ENCODE measurements around the gene PVR. TPM values are rescaled to one million over a fixed set of nuclear protein-coding genes. Genes with fewer than 3 reads are reported as not detected.

PVR gene
- total RNA-seq, 1 donor, result 156 TPM

- no peak for DNase-seq (ENCODE audit: low read depth)
- no peak overlapping the region for H3K4me3 ChIP-seq (ENCODE audit: low read depth, low read length)
- TF ChIP-seq, protein P1, sequence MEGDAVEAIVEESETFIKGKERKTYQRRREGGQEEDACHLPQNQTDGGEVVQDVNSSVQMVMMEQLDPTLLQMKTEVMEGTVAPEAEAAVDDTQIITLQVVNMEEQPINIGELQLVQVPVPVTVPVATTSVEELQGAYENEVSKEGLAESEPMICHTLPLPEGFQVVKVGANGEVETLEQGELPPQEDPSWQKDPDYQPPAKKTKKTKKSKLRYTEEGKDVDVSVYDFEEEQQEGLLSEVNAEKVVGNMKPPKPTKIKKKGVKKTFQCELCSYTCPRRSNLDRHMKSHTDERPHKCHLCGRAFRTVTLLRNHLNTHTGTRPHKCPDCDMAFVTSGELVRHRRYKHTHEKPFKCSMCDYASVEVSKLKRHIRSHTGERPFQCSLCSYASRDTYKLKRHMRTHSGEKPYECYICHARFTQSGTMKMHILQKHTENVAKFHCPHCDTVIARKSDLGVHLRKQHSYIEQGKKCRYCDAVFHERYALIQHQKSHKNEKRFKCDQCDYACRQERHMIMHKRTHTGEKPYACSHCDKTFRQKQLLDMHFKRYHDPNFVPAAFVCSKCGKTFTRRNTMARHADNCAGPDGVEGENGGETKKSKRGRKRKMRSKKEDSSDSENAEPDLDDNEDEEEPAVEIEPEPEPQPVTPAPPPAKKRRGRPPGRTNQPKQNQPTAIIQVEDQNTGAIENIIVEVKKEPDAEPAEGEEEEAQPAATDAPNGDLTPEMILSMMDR (IDR thresholded peaks at IDR 0.05; ENCODE audit: insufficient read depth, low read depth, low read length), result no peak
Measured at GRCh38 chr19:44686896-44687295, 43.2 kb downstream of the PVR start.

GRCh38 chr19:44687888-44688287 is 44.2 kb downstream of the PVR start:
- H3K4me3 ChIP-seq (ENCODE audit: low read depth, low read length), result no peak overlapping the region

GRCh38 chr19:44689290-44690130 is 45.8 kb downstream of the PVR start:
- TF ChIP-seq, protein P1 (IDR thresholded peaks at IDR 0.05; ENCODE audit: insufficient read depth, low read depth, low read length), result peak; percentile 91
- DNase-seq (ENCODE audit: low read depth), result peak; percentile 75

More at GRCh38 chr19:44687888-44688287, 44.2 kb downstream of the PVR start:
- TF ChIP-seq, protein P1 (IDR thresholded peaks at IDR 0.05; ENCODE audit: insufficient read depth, low read depth, low read length), result no peak
- DNase-seq (ENCODE audit: low read depth), result no peak

DNA sequence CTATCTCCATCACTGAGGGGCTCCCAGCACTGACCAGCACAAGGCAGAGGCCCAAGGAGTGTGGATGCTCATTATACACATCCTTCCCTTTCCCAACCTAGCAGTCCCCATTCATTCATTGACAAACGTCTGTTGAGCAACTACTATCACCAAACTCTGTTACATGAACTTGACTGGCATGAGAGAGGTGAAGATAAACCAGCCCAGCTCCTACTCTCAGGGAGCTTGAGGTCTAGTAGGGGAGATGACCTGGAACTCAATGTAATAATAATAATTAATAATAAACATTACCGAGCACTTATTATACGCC is 46.4 kb downstream of the PVR start:
- TF ChIP-seq, protein P1 (IDR thresholded peaks at IDR 0.05; ENCODE audit: insufficient read depth, low read depth, low read length), result no peak
- no peak overlapping the region for H3K4me3 ChIP-seq (ENCODE audit: low read depth, low read length)
- no peak for DNase-seq (ENCODE audit: low read depth)

More at GRCh38 chr19:44689290-44690130, 45.8 kb downstream of the PVR start:
- no peak overlapping the region for H3K4me3 ChIP-seq (ENCODE audit: low read depth, low read length)

DNA sequence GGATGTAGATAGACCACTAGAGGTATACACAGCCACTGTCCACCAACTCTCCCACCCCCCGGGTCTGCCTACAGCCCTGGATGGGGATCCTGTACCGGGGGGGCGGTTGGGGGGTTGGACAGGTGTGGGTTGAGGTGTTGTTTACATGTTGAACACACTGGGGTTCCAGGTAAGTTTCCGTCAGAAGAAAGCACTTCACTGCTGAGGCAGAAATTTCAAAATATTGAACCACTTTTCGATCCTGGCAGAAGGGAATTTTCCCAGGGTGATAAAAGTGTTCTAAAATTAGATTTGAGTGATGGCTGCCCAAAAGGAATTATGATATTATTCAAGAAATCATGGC is 48.6 kb downstream of the PVR start:
- DNase-seq (ENCODE audit: low read depth), result no peak
- no peak overlapping the region for H3K4me3 ChIP-seq (ENCODE audit: low read depth, low read length)
- TF ChIP-seq, protein P1 (IDR thresholded peaks at IDR 0.05; ENCODE audit: insufficient read depth, low read depth, low read length), result no peak

GRCh38 chr19:44694184-44694579 is 50.5 kb downstream of the PVR start:
- DNase-seq (ENCODE audit: low read depth), result no peak
- no peak overlapping the region for H3K4me3 ChIP-seq (ENCODE audit: low read depth, low read length)
- TF ChIP-seq, protein P1 (IDR thresholded peaks at IDR 0.05; ENCODE audit: insufficient read depth, low read depth, low read length), result peak; percentile 34

Data from fibroblast of villous mesenchyme (primary cell).